Vagina (tissue), 2 donors: ENCODE data around the gene PDE7B. TPM values are rescaled to one million over a fixed set of nuclear protein-coding genes. Genes with fewer than 3 reads are reported as not detected.

Experiments
- DNase-seq, 2 donors: peaks; one replicate each; pipeline ENCODE4 v3.0.0-alpha.2; 2017; ENCODE audit errors: extremely low spot score in 2 of 2
- H3K27ac ChIP-seq: fragments of 200-600 bp; sonication (generic); one replicate; pipeline ENCODE4 v1.5.1; 2019
- H3K27me3 ChIP-seq: fragments of 200-600 bp; sonication (generic); one replicate; pipeline ENCODE4 v1.5.1; 2019
- H3K36me3 ChIP-seq, 2 donors: fragments of 200-600 bp; sonication (generic); one replicate each; pipeline ENCODE4 v1.5.1; 2017 to 2019
- H3K4me1 ChIP-seq: fragments of 200-600 bp; sonication (generic); one replicate; pipeline ENCODE4 v1.5.1; 2019
- H3K4me3 ChIP-seq, 2 donors: fragments of 200-600 bp; sonication (generic); 1 replicate in 1 of 2; 2 replicates in 1 of 2; pipeline ENCODE4 v1.5.1; 2016 to 2019
- H3K9me3 ChIP-seq: fragments of 200-600 bp; sonication (generic); one replicate; pipeline ENCODE4 v1.5.1; 2019
- POLR2A ChIP-seq, 2 donors: fragments of 450-650 bp; IDR thresholded peaks; one replicate each; pipeline ENCODE4 v1.6.1; 2017; ENCODE audit warnings: antibody characterized with exemption in 2 of 2, mild to moderate bottlenecking in 2 of 2, moderate library complexity in 2 of 2
- POLR2AphosphoS5 ChIP-seq, 2 donors: sonication (generic); formaldehyde crosslinking; IDR thresholded peaks; one replicate each; pipeline ENCODE4 v1.9.0; 2017; ENCODE audit warnings: antibody characterized with exemption in 2 of 2, mild to moderate bottlenecking in 2 of 2, low read depth in 1 of 2; ENCODE audit not compliant: insufficient read depth in 1 of 2
- intact Hi-C: fragments of 100-400 bp; cut with DNase I; formaldehyde crosslinking; loops from one replicate; pipeline ENCODE4 v1.15.1; 2023
- total RNA-seq: library from RNA; depleted of rRNA; stranded (reverse); fragments of >200 nt; gene quantifications from one replicate; pipeline ENCODE4 v1.2.3, GENCODE V29; 2016
- TF ChIP-seq, protein P1 (sequence below), 3 experiments: fragments of 450-650 bp in 2 of 3; fragments of 200-600 bp in 1 of 3; sonication (generic) in 1 of 3; IDR thresholded peaks; one replicate each; pipeline ENCODE4 v1.5.1; 2017 to 2019; ENCODE audit warnings: antibody characterized with exemption in 3 of 3, mild to moderate bottlenecking in 2 of 3, moderate library complexity in 2 of 3

Gene PDE7B
- total RNA-seq, 1 donor from 2014 or later: 6.9 TPM

DNA sequence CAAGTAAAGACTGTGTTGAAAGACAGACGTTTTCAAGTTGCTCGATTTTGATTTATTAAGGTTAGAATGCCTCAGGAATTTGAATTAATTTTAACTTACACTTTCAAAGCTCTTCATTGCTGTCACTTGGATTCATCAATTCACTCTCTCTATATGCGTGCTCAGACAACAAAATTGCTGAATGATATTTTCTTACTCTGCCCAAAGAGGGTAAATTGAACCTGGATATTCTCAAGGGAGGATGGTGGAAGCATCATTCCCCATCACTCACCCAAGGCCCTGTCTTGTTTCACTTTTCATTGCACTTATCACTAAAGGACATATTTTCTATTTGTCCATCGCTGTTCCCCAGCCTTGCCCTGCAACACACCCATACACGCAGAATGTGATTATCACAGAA, 102.3 kb downstream of the PDE7B start:
- intact Hi-C loops: no loop called here
- H3K27me3 ChIP-seq: no peaks in the 10 kb centered on the region

DNA sequence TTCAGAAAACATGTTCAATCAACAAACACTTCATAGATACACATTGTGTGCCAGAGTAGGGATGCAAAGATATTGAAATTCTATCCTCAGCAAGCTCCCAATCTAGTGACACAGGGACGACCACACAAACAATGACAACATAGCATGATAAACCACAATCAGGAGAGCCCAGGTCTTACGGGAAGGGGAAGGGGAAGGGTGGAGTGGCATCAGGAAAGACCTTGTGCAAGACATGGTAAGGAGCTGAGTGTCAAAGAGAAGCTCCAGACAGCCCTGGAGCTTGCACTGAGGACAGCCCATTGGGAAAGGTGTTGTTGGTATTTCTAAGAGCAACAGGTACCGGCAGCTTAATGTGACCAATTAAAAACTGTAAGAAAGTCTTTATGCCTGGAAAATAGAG, 103.6 kb downstream of the PDE7B start:
- intact Hi-C loops: no loop called here
- DNase-seq: no peak
- Histone ChIP-seq H3K36me3 (no peaks in the 10 kb centered on the region), H3K27me3 (no peaks in the 10 kb centered on the region), H3K9me3 (no peaks in the 10 kb centered on the region), H3K27ac (no peak overlapping the region), H3K4me1 (no peaks in the 10 kb centered on the region), H3K4me3 (no peak overlapping the region)
- TF ChIP-seq POLR2A (IDR thresholded peaks at IDR 0.05) (no peak), POLR2AphosphoS5 (IDR thresholded peaks at IDR 0.05; ENCODE audit: insufficient read depth in 1 of 2, low read depth in 1 of 2) (no peak)
- TF ChIP-seq, protein P1, sequence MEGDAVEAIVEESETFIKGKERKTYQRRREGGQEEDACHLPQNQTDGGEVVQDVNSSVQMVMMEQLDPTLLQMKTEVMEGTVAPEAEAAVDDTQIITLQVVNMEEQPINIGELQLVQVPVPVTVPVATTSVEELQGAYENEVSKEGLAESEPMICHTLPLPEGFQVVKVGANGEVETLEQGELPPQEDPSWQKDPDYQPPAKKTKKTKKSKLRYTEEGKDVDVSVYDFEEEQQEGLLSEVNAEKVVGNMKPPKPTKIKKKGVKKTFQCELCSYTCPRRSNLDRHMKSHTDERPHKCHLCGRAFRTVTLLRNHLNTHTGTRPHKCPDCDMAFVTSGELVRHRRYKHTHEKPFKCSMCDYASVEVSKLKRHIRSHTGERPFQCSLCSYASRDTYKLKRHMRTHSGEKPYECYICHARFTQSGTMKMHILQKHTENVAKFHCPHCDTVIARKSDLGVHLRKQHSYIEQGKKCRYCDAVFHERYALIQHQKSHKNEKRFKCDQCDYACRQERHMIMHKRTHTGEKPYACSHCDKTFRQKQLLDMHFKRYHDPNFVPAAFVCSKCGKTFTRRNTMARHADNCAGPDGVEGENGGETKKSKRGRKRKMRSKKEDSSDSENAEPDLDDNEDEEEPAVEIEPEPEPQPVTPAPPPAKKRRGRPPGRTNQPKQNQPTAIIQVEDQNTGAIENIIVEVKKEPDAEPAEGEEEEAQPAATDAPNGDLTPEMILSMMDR (IDR thresholded peaks at IDR 0.05): no peak

More for the DNA sequence above, 102.3 kb downstream of the PDE7B start:
- no peaks in the 10 kb centered on the region for H3K36me3 ChIP-seq
- H3K9me3 ChIP-seq: no peaks in the 10 kb centered on the region
- no peak for DNase-seq
- H3K4me3 ChIP-seq: no peak overlapping the region
- TF ChIP-seq POLR2A (IDR thresholded peaks at IDR 0.05): no peak
- TF ChIP-seq POLR2AphosphoS5 (IDR thresholded peaks at IDR 0.05; ENCODE audit: insufficient read depth in 1 of 2, low read depth in 1 of 2): no peak
- TF ChIP-seq, protein P1 (IDR thresholded peaks at IDR 0.05): no peak
- H3K4me1 ChIP-seq: no peaks in the 10 kb centered on the region
- H3K27ac ChIP-seq: no peak overlapping the region

DNA sequence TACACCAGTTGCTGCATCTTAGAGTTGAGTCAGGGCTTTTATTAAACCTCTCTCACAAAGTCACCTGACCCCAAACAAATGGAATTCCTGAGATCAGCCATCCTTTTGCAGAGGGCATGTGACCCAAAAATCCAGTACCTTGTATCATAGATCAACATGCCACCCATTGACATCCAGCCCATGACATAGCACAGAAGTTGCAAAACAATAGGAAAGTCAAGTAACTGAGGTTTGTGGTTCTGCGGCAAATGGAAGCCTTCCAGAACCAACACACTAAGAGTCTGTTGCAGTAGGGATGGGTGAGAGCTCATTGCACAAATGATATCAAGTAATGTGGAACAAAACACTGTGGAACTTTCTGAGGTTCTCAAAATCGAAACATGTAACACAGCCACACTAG, 111.2 kb downstream of the PDE7B start:
- H3K9me3 ChIP-seq: no peaks in the 10 kb centered on the region
- no peak for DNase-seq
- intact Hi-C loops: no loop called here
- H3K4me3 ChIP-seq: no peak overlapping the region
- H3K27ac ChIP-seq: no peak overlapping the region
- TF ChIP-seq POLR2AphosphoS5 (IDR thresholded peaks at IDR 0.05; ENCODE audit: insufficient read depth in 1 of 2, low read depth in 1 of 2) (no peak), POLR2A (IDR thresholded peaks at IDR 0.05) (no peak)
- TF ChIP-seq, protein P1 (IDR thresholded peaks at IDR 0.05): no peak
- no peaks in the 10 kb centered on the region for H3K4me1 ChIP-seq
- H3K27me3 ChIP-seq: no peaks in the 10 kb centered on the region
- H3K36me3 ChIP-seq: no peaks in the 10 kb centered on the region

DNA sequence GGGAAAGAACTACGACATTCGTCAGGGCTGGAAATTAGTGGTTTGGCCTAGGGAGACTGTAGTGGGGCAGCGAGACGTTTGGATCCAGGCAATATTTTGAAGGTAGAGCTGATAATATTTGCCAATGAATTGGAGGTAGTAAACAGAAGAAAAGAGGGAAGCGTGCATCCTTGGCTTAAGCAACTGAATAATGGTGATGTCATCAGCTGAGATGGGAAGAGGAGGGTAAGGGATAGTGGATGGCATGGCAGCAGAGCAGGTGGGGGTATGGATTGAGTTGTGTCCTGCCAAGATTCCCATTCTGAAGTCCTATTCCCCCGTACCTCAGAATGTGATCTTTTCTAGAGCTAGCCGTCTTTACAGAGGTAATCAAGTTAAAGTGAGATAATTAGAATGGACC, 119.2 kb downstream of the PDE7B start:
- H3K27ac ChIP-seq: no peak overlapping the region
- H3K27me3 ChIP-seq: no peaks in the 10 kb centered on the region
- DNase-seq: no peak
- no peaks in the 10 kb centered on the region for H3K36me3 ChIP-seq
- intact Hi-C loops: no loop called here
- no peaks in the 10 kb centered on the region for H3K9me3 ChIP-seq
- no peak for TF ChIP-seq POLR2AphosphoS5 (IDR thresholded peaks at IDR 0.05; ENCODE audit: insufficient read depth in 1 of 2, low read depth in 1 of 2)
- TF ChIP-seq POLR2A (IDR thresholded peaks at IDR 0.05): no peak
- TF ChIP-seq, protein P1 (IDR thresholded peaks at IDR 0.05): no peak
- H3K4me1 ChIP-seq: no peaks in the 10 kb centered on the region
- H3K4me3 ChIP-seq: no peak overlapping the region

DNA sequence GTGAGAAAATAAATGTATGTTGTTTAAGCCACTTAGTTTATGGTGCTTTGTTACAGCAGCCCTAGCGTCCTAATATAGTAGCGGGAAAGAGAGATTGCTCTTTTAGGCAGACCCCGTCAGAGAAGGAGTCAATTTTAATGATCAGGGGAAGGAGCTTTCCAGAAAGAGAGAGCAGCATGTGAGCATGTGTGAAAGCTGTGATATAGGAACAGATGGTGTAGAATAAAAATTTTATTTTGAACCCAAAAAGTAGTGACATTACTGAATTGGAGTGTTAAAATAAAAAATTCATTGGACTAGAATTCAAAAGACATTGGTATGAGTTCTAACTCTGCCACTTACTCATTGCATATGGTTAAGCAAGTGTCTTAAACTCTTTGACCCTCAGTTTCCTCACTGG, 119.8 kb downstream of the PDE7B start:
- Histone ChIP-seq H3K36me3 (no peaks in the 10 kb centered on the region), H3K27ac (no peak overlapping the region), H3K4me3 (no peak overlapping the region), H3K27me3 (no peaks in the 10 kb centered on the region), H3K4me1 (no peaks in the 10 kb centered on the region), H3K9me3 (no peaks in the 10 kb centered on the region)
- TF ChIP-seq, protein P1 (IDR thresholded peaks at IDR 0.05): no peak
- no peak for TF ChIP-seq POLR2A (IDR thresholded peaks at IDR 0.05)
- no peak for TF ChIP-seq POLR2AphosphoS5 (IDR thresholded peaks at IDR 0.05; ENCODE audit: insufficient read depth in 1 of 2, low read depth in 1 of 2)
- no peak for DNase-seq
- intact Hi-C loops: no loop called here
